ENCODE data around the gene NUP62.

DNA sequence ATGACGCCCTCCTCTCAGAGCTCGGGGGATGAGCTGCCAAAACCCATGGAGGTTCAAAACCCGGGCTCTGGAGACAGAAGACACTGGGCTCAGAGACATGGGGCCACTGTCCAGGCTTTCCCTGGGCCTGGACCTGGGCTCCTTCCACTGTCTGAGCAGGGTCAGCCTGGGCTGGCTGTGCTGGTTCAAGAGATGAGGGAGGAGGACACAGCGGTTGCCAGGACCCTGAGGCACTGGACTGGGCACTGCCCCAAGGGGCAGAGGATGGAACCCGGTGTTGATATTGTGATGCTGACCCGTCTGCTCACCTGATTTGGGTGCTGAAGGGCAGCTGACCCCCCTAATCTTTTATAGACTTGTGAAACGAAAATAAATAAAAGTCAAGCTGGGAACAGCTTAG is 45.7 kb upstream of the NUP62 start:
- TF ChIP-seq, protein P1, sequence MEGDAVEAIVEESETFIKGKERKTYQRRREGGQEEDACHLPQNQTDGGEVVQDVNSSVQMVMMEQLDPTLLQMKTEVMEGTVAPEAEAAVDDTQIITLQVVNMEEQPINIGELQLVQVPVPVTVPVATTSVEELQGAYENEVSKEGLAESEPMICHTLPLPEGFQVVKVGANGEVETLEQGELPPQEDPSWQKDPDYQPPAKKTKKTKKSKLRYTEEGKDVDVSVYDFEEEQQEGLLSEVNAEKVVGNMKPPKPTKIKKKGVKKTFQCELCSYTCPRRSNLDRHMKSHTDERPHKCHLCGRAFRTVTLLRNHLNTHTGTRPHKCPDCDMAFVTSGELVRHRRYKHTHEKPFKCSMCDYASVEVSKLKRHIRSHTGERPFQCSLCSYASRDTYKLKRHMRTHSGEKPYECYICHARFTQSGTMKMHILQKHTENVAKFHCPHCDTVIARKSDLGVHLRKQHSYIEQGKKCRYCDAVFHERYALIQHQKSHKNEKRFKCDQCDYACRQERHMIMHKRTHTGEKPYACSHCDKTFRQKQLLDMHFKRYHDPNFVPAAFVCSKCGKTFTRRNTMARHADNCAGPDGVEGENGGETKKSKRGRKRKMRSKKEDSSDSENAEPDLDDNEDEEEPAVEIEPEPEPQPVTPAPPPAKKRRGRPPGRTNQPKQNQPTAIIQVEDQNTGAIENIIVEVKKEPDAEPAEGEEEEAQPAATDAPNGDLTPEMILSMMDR (IDR thresholded peaks at IDR 0.05), result no peak
- TF ChIP-seq POLR2AphosphoS5 (IDR thresholded peaks at IDR 0.05), result no peak
- TF ChIP-seq POLR2A (IDR thresholded peaks at IDR 0.05), result no peak

Measured in prostate gland (tissue), 2 donors.